Activated T-cell treated with anti-CD3 and anti-CD28 coated beads, Interleukin-2, amount 50 U/mL, for 4 hours (primary cell): ENCODE measurements around the gene HCN3. TPM values are rescaled to one million over a fixed set of nuclear protein-coding genes. Genes with fewer than 3 reads are reported as not detected.

ENCODE experiments used
- ATAC-seq, 2 donors: fragments of 200-7000 bp; cut with Tn5 transposase; one replicate each; pipeline ENCODE4 v1.10.0; 2021
- DNase-seq: peaks from one replicate; pipeline ENCODE4 v3.0.0-alpha.2; 2020
- H3K27me3 Mint-ChIP-seq: one replicate; pipeline ENCODE4 v1.8.0; 2021; ENCODE audit warnings: low read depth, mixed read lengths
- H3K36me3 Mint-ChIP-seq: one replicate; pipeline ENCODE4 v1.8.0; 2022; ENCODE audit warnings: mixed read lengths; ENCODE audit not compliant: insufficient read depth
- H3K4me1 Mint-ChIP-seq: one replicate; pipeline ENCODE4 v1.8.0; 2021; ENCODE audit warnings: low read depth, mixed read lengths
- H3K4me3 Mint-ChIP-seq: one replicate; pipeline ENCODE4 v1.8.0; 2021; ENCODE audit warnings: mild to moderate bottlenecking, moderate library complexity, mixed read lengths
- H3K9me3 Mint-ChIP-seq: one replicate; pipeline ENCODE4 v1.8.0; 2021; ENCODE audit warnings: mixed read lengths
- total RNA-seq, 3 donors: library from RNA; stranded (reverse); gene quantifications; one replicate each; pipeline ENCODE4 v1.2.1, GENCODE V29; 2021

Gene HCN3
- total RNA-seq, 3 donors from 2014 or later: 1.1 to 1.3 (median 1.3) TPM

- DNase-seq (peak; percentile 75), ATAC-seq (peak; percentile 96 to 97)
- Mint-ChIP-seq H3K9me3 (no peaks in the 10 kb centered on the region), H3K36me3 (peaks cover 53% of the 10 kb centered on the region), H3K4me1 (peaks cover 31% of the 10 kb centered on the region), H3K4me3 (peak within 1 kb of the TSS; percentile 99), H3K27me3 (no peaks in the 10 kb centered on the region)
These were observed 15.2 kb upstream of the HCN3 start, which contains the start of gene SCAMP3 for GRCh38 chr1:155261852-155262673. TSS of gene SCAMP3 (minus strand) at chr1:155262360. CDS start at chr1:155262151, 209 bp downstream.

GRCh38 chr1:155263067-155263466 is 14.2 kb upstream of the HCN3 start:
- ATAC-seq (no peak), DNase-seq (no peak)
- Mint-ChIP-seq H3K4me3 (peak overlapping the region; percentile 99), H3K9me3 (no peaks in the 10 kb centered on the region), H3K4me1 (peaks cover 30% of the 10 kb centered on the region), H3K36me3 (peaks cover 57% of the 10 kb centered on the region), H3K27me3 (no peaks in the 10 kb centered on the region)

GRCh38 chr1:155266553-155266952 is 10.7 kb upstream of the HCN3 start:
- peaks cover 23% of the 10 kb centered on the region for H3K4me1 Mint-ChIP-seq
- DNase-seq (no peak), ATAC-seq (no peak)
- H3K4me3 Mint-ChIP-seq: no peak overlapping the region
- H3K36me3 Mint-ChIP-seq: peaks cover 64% of the 10 kb centered on the region
- no peaks in the 10 kb centered on the region for H3K9me3 Mint-ChIP-seq
- H3K27me3 Mint-ChIP-seq: no peaks in the 10 kb centered on the region

GRCh38 chr1:155267373-155267772 is 9.9 kb upstream of the HCN3 start:
- H3K4me1 Mint-ChIP-seq: peaks cover 24% of the 10 kb centered on the region
- no peak for ATAC-seq
- no peaks in the 10 kb centered on the region for H3K9me3 Mint-ChIP-seq
- no peak overlapping the region for H3K4me3 Mint-ChIP-seq
- no peak for DNase-seq
- peaks cover 64% of the 10 kb centered on the region for H3K36me3 Mint-ChIP-seq
- no peaks in the 10 kb centered on the region for H3K27me3 Mint-ChIP-seq

- Mint-ChIP-seq H3K4me3 (no peak overlapping the region), H3K27me3 (no peaks in the 10 kb centered on the region), H3K9me3 (no peaks in the 10 kb centered on the region), H3K36me3 (peaks cover 60% of the 10 kb centered on the region), H3K4me1 (peaks cover 24% of the 10 kb centered on the region)
- ATAC-seq: no peak
- DNase-seq: no peak
These were observed 8.6 kb upstream of the HCN3 start for GRCh38 chr1:155268630-155269029.

GRCh38 chr1:155269381-155269780 is 7.9 kb upstream of the HCN3 start:
- H3K4me3 Mint-ChIP-seq: no peak overlapping the region
- H3K4me1 Mint-ChIP-seq: peaks cover 26% of the 10 kb centered on the region
- no peaks in the 10 kb centered on the region for H3K9me3 Mint-ChIP-seq
- ATAC-seq (no peak), DNase-seq (no peak)
- peaks cover 53% of the 10 kb centered on the region for H3K36me3 Mint-ChIP-seq
- H3K27me3 Mint-ChIP-seq: no peaks in the 10 kb centered on the region

- peaks cover 41% of the 10 kb centered on the region for H3K4me1 Mint-ChIP-seq
- no peak for DNase-seq
- peaks cover 31% of the 10 kb centered on the region for H3K36me3 Mint-ChIP-seq
- peak; percentile 53 to 59 for ATAC-seq
- peak overlapping the region; percentile 98 for H3K4me3 Mint-ChIP-seq
- no peaks in the 10 kb centered on the region for H3K27me3 Mint-ChIP-seq
- H3K9me3 Mint-ChIP-seq: no peaks in the 10 kb centered on the region
These were observed 4.6 kb upstream of the HCN3 start for GRCh38 chr1:155272466-155273342.

GRCh38 chr1:155273343-155274245 is 3.7 kb upstream of the HCN3 start, which contains the start of gene CLK2:
TSS of gene CLK2 (minus strand) at chr1:155273504. CDS start at chr1:155270977, 2,527 bp downstream.
- H3K4me3 Mint-ChIP-seq: peak within 1 kb of the TSS; percentile 98
- H3K9me3 Mint-ChIP-seq: no peaks in the 10 kb centered on the region
- peaks cover 23% of the 10 kb centered on the region for H3K36me3 Mint-ChIP-seq
- no peaks in the 10 kb centered on the region for H3K27me3 Mint-ChIP-seq
- ATAC-seq: peak; percentile 89 to 91
- peak; percentile 96 for DNase-seq
- H3K4me1 Mint-ChIP-seq: peaks cover 43% of the 10 kb centered on the region

- Mint-ChIP-seq H3K9me3 (no peaks in the 10 kb centered on the region), H3K27me3 (no peaks in the 10 kb centered on the region), H3K4me1 (peaks cover 22% of the 10 kb centered on the region), H3K4me3 (peak overlapping the region; percentile 70), H3K36me3 (no peaks in the 10 kb centered on the region)
- ATAC-seq (peak; percentile 38 to 44), DNase-seq (peak; percentile 69)
These were observed 832 bp downstream of the HCN3 start for GRCh38 chr1:155277902-155278688.

- H3K36me3 Mint-ChIP-seq: no peaks in the 10 kb centered on the region
- no peak for ATAC-seq
- H3K4me3 Mint-ChIP-seq: no peak overlapping the region
These were observed 1.5 kb downstream of the HCN3 start for GRCh38 chr1:155278689-155279160.

GRCh38 chr1:155279268-155279667 is 2.0 kb downstream of the HCN3 start:
- DNase-seq (no peak), ATAC-seq (no peak)
- Mint-ChIP-seq H3K27me3 (no peaks in the 10 kb centered on the region), H3K4me3 (no peak overlapping the region), H3K9me3 (no peaks in the 10 kb centered on the region), H3K36me3 (no peaks in the 10 kb centered on the region), H3K4me1 (peaks cover 17% of the 10 kb centered on the region)

More at GRCh38 chr1:155278689-155279160, 1.5 kb downstream of the HCN3 start:
- no peaks in the 10 kb centered on the region for H3K9me3 Mint-ChIP-seq
- H3K4me1 Mint-ChIP-seq: peaks cover 19% of the 10 kb centered on the region
- no peak for DNase-seq
- no peaks in the 10 kb centered on the region for H3K27me3 Mint-ChIP-seq

GRCh38 chr1:155282488-155283091 is 5.3 kb downstream of the HCN3 start:
- ATAC-seq (no peak), DNase-seq (no peak)
- Mint-ChIP-seq H3K9me3 (no peaks in the 10 kb centered on the region), H3K4me1 (peaks cover 2% of the 10 kb centered on the region), H3K36me3 (no peaks in the 10 kb centered on the region), H3K27me3 (no peaks in the 10 kb centered on the region), H3K4me3 (no peak overlapping the region)

- H3K4me3 Mint-ChIP-seq: no peak overlapping the region
- DNase-seq (no peak), ATAC-seq (no peak)
- no peaks in the 10 kb centered on the region for H3K36me3 Mint-ChIP-seq
- no peaks in the 10 kb centered on the region for H3K27me3 Mint-ChIP-seq
- no peaks in the 10 kb centered on the region for H3K4me1 Mint-ChIP-seq
- H3K9me3 Mint-ChIP-seq: no peaks in the 10 kb centered on the region
These were observed 7.2 kb downstream of the HCN3 start for GRCh38 chr1:155284476-155284875.
